ENCODE data around the gene PTRH1.

PTRH1 gene

DNA sequence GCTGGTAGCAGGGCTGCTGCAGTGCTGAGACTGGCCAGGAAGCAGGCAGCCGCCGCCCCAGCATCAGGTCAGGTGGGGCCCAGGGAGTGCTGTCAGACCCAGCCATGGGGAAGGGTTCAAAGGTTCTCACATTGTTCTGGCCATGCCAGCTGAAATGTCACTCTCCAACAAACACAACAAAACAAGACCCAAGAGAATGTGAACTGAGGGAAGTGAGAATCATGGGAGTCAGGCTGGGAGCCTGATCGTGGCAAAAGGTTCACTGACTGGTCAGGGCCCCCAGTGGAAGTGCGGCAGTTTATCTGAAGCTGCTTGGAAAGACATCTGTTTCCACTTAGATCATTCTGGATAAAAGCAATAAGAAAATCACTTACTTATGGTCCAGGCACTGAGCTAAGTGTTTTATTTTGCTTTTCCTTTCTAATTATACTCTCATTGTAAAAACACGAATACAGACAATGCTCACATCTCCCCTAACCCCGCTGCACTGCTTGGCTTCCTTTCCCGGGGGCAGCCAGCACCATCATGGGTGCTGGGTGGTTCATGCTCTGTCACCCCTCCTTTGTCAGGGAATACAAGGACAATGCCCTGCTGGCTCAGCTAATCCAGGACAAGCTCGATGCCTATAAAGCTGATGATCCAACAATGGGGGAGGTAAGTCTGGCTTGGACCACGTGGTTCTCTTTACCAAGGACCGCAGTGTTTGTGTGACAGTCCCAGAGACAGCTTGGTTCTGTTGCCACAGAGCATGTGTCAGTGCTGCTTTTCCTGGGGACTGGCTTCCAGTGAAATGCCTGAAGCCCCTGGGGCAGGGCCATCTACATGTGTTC, 50.6 kb downstream of the PTRH1 start:
- Histone ChIP-seq H3K9me3 (ENCODE audit: control insufficient read depth in 1 of 2, low read length in 2 of 2) (no peaks in the 10 kb centered on the region), H3K27ac (ENCODE audit: low read depth, low read length) (no peak overlapping the region), H3K4me1 (ENCODE audit: control insufficient read depth in 1 of 2, insufficient read depth in 2 of 2, low read length in 2 of 2) (peaks cover 0 to 8% of the 10 kb centered on the region in 2 donors), H3K27me3 (ENCODE audit: control insufficient read depth in 1 of 2, insufficient read depth in 2 of 2, low read length in 2 of 2) (no peaks in the 10 kb centered on the region), H3K4me3 (ENCODE audit: low read depth in 1 of 2, low read length in 2 of 2) (no peak overlapping the region), H3K9ac (ENCODE audit: low read depth in 1 of 2, low read length in 2 of 2) (no peak overlapping the region), H3K36me3 (ENCODE audit: control insufficient read depth in 1 of 2, insufficient read depth in 2 of 2, low read length in 2 of 2) (peaks cover 0 to 4% of the 10 kb centered on the region in 2 donors)

DNA sequence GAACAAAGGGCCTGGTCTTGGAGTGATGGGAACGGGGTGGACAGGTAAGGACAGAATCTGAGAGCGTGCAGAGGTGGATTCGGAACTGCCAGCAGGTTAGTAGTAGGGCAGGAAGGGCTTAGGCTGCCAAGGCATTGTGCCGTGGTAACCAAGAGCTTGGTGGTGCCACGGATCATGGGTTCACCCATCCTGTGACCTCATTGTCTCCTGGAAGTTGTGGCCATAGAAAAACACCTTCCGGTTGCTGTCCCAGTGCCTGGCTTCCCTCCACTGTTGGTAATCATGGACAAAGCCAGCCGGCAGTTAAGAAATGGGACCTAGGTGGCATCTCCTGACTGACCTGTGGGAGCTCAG, 51.2 kb downstream of the PTRH1 start:
- H3K9ac ChIP-seq (ENCODE audit: low read depth in 1 of 2, low read length in 2 of 2), result no peak overlapping the region
- peaks cover 0 to 8% of the 10 kb centered on the region in 2 donors for H3K4me1 ChIP-seq (ENCODE audit: control insufficient read depth in 1 of 2, insufficient read depth in 2 of 2, low read length in 2 of 2)
- no peaks in the 10 kb centered on the region for H3K9me3 ChIP-seq (ENCODE audit: control insufficient read depth in 1 of 2, low read length in 2 of 2)
- no peak overlapping the region for H3K4me3 ChIP-seq (ENCODE audit: low read depth in 1 of 2, low read length in 2 of 2)
- no peaks in the 10 kb centered on the region for H3K27me3 ChIP-seq (ENCODE audit: control insufficient read depth in 1 of 2, insufficient read depth in 2 of 2, low read length in 2 of 2)
- no peak overlapping the region for H3K27ac ChIP-seq (ENCODE audit: low read depth, low read length)
- peaks cover 0 to 4% of the 10 kb centered on the region in 2 donors for H3K36me3 ChIP-seq (ENCODE audit: control insufficient read depth in 1 of 2, insufficient read depth in 2 of 2, low read length in 2 of 2)

Measured in duodenal mucosa (tissue), 2 donors.